ENCODE results near the gene GTF3C4.
A peak's percentile ranks its signal among the peaks of the same experiment; 100 is the strongest.

Gene GTF3C4, protein sequence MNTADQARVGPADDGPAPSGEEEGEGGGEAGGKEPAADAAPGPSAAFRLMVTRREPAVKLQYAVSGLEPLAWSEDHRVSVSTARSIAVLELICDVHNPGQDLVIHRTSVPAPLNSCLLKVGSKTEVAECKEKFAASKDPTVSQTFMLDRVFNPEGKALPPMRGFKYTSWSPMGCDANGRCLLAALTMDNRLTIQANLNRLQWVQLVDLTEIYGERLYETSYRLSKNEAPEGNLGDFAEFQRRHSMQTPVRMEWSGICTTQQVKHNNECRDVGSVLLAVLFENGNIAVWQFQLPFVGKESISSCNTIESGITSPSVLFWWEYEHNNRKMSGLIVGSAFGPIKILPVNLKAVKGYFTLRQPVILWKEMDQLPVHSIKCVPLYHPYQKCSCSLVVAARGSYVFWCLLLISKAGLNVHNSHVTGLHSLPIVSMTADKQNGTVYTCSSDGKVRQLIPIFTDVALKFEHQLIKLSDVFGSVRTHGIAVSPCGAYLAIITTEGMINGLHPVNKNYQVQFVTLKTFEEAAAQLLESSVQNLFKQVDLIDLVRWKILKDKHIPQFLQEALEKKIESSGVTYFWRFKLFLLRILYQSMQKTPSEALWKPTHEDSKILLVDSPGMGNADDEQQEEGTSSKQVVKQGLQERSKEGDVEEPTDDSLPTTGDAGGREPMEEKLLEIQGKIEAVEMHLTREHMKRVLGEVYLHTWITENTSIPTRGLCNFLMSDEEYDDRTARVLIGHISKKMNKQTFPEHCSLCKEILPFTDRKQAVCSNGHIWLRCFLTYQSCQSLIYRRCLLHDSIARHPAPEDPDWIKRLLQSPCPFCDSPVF

DNA sequence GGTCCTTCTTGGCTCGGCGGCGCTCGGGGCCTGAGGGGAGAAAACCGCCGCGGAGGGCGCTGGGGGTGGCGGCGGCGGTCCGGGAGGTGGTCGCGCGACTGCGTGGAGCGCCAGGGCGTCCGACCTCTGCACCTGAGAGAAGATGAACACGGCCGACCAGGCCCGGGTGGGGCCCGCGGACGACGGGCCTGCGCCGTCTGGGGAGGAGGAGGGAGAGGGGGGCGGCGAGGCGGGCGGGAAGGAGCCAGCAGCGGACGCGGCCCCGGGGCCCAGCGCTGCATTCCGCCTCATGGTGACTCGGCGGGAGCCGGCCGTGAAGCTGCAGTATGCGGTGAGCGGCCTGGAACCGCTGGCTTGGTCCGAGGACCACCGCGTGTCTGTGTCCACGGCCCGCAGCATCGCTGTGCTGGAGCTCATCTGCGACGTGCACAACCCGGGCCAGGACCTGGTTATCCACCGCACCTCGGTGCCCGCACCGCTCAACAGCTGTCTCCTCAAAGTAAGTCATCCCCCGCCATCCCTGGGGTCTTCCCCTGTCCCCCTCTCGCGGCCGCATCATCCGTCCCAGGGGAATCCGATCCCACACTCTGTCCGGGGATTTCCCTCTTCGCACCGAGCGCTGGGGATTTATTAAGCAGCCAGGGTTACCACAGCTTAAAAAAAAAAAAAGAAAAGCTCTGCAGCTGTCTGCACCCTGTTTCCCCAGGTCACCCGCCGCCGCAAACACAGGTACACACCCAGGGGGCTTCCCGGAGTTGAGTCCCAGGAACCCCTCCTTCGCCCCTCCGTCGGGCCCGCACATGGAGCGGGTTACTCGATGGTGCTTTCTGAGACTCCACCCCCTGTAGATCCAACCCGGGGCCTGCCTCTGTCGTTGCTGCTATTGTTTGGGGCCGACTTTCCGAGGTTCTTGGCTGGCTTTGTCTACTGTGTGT, at the start of gene GTF3C4:
Gene GTF3C4 (plus strand): TSS at position 8 of the 935 bp plus-strand sequence. CDS start 135 bp downstream, at position 143.
- DNase-seq = peak; percentile 75

GRCh38 chr9:132622159-132622558, 48.1 kb upstream of the GTF3C4 start:
- DNase-seq = no peak

DNA sequence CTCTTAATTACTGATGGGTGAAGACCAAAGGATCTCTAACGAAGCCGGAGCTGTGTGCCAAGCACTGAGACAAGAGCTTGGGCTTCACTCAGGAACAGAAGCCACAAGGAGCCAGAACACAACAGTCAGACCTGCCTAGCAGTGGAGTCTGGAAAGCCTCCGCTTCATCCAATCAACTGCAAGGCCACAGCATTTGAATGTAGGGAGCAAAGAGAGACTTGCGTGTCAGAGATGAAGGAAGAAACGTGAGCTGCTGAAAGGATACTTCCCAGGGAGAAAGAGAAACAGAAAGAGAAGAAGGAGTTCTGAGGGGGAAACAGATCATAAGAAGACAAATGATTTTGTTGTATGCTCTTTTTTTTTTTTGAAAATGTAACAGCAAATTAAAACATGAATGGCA, 44.0 kb upstream of the GTF3C4 start:
- no peak for DNase-seq

- DNase-seq = no peak
These were observed 43.2 kb upstream of the GTF3C4 start for GRCh38 chr9:132627106-132627505.

DNA sequence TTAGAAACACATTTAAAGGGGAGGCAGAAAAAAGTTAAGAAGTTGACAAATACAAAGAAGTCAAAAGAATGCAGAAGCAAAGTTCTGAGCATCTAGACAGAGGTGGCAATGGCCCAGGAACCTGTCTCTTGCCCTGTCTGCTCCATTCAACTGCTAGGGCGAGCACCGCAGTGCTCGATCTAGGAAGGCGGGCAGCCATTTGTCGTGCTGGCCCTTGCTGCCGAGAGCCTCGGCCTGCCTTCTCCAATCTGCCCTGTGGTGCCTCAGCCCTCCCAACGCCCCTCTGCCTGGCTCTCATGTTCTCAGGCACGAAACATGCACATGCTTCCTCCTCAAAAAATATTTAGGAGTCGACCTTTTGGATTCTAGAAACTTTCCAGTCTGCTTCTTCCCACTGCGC, 42.7 kb upstream of the GTF3C4 start:
- DNase-seq = no peak

- no peak for DNase-seq
These were observed 41.5 kb upstream of the GTF3C4 start for GRCh38 chr9:132628746-132629145.

GRCh38 chr9:132630116-132630515, 40.1 kb upstream of the GTF3C4 start:
- DNase-seq = no peak

DNA sequence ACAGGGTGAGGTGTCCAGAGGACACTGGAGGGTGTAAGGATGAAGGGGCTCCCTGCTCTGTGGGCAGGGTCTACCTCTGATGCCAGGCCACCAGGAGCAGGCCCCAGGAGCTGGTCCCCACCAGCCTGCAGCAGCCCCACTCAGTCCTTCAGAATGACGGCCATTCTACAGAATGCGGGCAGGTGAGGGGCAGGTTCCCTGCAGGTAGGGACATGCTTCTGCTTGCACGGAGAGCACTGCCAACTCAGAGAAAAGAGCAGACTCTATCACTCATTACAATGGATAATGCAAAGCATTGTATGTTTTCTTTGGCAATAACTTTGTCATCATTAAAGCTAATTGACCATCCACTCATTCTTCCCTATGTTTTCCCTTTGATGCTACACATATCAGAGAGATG, 39.5 kb upstream of the GTF3C4 start:
- no peak for DNase-seq

- DNase-seq = no peak
These were observed 39.0 kb upstream of the GTF3C4 start for GRCh38 chr9:132631280-132631679.

- no peak for DNase-seq
These were observed 38.6 kb upstream of the GTF3C4 start for GRCh38 chr9:132631685-132632084.

DNA sequence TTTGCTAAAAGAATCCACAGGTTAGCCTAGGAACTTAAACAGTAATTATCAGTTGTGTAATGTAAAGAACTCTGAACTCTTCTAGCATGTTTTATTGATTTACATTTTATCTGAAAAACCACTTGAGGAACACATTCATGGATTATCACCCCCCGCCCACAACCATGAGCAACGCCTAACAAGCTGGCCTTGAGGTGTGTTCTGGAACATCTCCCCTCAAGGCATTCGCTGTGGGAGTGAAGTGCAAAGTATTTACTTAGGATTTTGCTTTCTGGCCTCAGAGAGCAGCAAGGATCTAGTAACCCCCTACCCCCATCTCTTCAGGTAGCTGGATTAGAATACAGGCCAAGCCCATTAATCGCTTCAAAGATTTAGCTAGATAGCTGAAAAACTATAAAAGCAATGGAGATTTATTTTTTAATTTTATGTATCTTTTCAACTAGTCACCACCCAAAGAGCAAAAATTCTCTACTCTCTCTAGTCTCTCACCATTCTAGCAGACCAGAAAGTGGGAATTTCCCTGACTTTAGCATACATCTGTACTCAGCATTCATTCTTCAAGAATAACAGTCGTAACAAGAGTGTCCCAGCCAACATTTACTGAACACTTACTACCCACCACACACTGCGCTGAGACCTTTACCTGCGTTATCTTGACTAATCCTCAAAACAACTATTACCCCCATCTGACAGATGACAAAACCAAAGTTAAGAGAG, 37.7 kb upstream of the GTF3C4 start:
- DNase-seq = no peak

GRCh38 chr9:132634327-132634726, 35.9 kb upstream of the GTF3C4 start:
- DNase-seq = no peak

GRCh38 chr9:132637351-132637750, 32.9 kb upstream of the GTF3C4 start:
- no peak for DNase-seq

DNA sequence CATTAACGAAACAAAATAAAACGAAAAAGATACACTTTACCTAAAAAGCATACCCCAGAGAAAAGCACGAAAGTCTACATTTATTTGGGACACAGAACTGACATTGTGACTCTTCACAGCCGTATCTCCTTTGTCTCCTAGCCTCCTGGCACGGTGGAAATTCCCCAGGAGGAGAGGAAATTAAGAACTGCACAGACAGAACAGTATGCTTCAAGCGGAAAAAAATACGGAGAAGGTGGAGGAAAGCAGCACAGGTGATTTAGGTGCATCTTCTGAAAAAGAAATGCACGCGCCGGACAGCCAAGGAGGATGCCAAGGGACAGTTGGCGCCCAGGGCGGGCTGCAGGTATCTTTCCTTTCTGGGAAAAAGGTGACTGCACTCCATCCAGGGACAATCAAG, 32.5 kb upstream of the GTF3C4 start:
- DNase-seq = no peak

DNA sequence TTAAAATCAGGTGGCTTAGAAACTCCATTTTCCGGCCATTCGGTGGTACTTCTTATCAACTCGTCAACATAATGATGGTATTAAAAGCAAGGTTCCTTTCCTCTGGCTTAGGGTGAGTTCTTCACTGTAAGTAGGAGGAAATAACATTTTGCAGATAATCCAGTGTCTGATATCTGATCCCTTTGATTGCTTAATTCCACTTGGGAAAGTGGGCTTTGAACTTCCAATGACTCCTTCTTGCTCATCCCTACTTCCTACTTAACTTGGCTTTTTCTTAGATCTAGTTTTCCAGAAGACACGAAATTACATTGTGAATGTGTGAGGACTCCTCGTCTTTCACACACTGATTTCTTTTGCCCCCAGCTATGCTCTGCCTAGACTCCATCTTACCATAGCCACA, 32.0 kb upstream of the GTF3C4 start:
- DNase-seq = no peak

DNA sequence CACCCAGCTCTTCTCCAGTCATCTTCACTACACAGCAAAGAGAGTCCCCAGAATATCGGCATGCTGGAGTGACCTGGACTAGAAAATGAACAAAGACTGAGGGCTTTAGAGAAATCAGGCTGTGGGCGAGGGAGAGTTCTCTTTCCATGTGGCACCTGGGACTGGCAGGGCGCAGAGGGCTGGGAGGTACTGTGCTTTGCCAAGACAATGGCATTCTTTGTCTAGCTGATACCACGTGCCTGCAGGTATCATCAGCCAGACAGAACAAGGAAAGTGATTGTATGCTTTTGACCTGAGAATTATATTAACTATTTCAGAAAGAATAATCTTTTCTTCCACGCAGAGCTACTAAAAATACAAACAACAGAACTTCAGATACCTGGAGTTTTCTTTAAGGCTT, 30.9 kb upstream of the GTF3C4 start:
- DNase-seq = no peak

GRCh38 chr9:132641216-132641615, 29.0 kb upstream of the GTF3C4 start:
- no peak for DNase-seq

DNA sequence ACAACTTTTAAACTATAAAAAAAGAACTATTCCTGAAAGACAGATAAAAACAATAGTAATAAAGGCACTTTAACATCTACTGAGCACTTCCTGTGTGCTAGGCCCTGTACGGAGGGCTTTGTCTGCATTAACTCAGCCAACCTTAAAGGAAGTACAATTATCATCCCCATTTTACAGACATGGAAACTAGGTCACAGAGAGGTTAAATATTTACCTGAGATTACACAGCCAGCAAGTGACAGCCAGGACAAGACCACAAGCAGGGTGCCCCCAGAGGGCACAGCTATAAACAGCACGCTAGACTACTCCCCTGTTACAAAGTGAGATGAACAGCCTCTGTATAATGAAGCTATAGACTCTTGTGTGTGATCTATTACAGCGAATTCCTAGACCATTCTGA, 26.0 kb upstream of the GTF3C4 start:
- DNase-seq = no peak

- DNase-seq = no peak
These were observed 25.0 kb upstream of the GTF3C4 start for GRCh38 chr9:132645306-132645705.

DNA sequence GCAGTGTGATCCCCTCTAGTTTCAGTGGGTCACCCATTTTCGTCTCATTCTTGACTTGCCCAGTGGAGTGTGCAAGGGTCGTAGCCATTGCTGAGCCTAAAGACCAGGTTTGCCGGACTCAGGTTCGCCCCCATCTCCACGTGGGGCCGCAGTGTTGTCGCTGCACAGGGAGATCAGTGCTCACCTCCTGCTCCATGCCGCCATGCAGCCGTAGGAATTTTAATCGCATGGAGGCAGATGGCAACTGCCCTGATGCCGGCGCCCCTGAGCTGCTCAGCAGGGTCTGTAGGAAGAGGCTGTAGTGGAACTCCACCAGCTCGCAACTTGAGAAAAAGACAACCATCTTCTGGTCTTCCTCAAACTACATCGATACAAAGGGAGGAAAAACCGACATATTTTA, 24.6 kb upstream of the GTF3C4 start:
- DNase-seq = no peak

GRCh38 chr9:132646726-132647125, 23.5 kb upstream of the GTF3C4 start:
- no peak for DNase-seq

DNA sequence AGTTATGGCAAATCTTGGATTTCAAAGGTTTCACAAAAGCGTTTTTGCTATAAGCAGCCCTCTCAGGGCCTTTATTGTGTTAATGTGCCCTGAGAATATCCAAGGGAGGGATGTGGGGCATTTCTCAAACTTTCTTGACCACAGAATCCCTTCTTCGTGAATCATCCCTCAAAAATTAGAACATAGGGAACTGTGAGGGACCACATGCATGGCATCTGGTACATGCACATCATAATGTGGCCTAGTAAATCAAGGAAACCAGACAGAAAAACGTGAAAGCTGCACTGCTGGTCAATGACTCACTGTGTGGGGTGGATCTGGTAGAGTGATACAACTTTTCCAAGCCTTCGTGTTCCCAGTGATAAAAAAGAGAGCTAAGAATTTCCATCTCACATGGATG, 22.9 kb upstream of the GTF3C4 start:
- DNase-seq = no peak

Measured in CD4-positive, alpha-beta T cell treated with Interferon gamma for 1 hour (primary cell).